Colon (tissue), 2 donors: ENCODE data around the gene ARHGAP4.

Source experiments
- FAIRE-seq: peaks from 2 replicates; lab custom pipeline; 2012; peaks lifted over from hg19 to GRCh38; lab: Jason Lieb, UNC
- donor health status: control.
- donor health status: control.

ARHGAP4 gene

DNA sequence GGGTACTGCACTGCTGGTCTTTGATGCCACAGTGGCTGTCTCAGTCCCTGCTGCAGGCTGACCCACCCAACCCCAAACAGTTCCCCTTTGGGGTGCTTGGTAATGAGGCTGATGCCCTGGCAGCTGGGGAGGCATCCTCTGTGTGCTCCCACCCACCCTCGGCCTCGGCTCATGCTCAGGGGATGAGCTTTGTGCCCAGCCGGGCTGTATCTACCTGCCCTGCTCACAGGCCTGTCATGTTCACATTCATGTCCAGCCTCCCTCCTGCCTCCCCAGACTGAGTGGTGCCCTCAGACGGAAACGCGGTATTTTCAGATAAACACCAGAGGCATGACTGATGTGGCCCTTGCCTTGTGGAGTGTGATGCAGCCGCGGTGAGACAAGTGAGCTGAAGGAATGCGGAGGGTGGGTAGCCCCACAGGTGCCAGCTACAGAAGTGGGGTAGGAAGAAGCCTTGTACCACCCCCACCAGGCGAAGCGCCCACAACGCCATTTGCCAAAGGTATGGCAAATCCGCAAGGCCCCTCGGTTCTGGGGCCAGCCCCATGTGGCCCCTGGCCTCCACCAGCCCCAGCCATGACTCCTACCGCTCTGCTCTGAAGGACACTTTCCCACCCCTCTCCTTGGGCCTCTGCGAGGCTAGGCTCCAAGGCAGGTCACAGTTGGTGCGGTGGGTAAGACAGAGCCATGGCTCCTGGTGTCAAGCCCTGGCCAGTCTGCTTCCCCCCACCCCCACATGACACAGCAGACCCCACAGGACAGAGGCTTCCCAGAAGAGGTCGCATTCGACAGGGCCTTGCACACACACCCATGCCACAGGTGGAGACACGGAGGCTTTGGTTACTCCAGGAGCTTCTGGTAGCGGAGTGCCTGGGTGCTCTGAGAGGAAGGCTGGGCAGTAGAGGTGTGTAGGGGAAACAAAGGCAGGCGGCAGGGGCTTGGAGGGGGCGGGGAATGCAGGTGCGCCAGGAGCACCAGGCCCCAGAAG is 20.2 kb upstream of the ARHGAP4 start:
- no peak for FAIRE-seq

DNA sequence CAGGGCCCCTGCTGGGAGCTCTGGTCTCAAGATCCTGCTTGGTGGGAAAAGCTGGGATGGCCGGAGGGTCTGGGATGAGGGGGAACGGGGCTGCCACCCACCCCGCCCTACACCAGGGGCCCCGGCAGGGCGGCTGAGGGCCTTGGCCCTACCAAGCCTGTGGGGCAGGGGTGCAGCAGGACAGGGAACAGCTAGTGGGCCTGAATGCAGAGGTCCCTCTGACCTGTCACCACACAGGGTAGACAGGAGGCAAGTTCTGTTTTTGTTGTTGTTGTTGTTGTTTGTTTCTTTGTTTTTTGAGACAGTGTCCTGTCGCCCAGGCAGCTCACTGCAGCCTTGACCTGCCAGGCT is 18.7 kb upstream of the ARHGAP4 start:
- no peak for FAIRE-seq

DNA sequence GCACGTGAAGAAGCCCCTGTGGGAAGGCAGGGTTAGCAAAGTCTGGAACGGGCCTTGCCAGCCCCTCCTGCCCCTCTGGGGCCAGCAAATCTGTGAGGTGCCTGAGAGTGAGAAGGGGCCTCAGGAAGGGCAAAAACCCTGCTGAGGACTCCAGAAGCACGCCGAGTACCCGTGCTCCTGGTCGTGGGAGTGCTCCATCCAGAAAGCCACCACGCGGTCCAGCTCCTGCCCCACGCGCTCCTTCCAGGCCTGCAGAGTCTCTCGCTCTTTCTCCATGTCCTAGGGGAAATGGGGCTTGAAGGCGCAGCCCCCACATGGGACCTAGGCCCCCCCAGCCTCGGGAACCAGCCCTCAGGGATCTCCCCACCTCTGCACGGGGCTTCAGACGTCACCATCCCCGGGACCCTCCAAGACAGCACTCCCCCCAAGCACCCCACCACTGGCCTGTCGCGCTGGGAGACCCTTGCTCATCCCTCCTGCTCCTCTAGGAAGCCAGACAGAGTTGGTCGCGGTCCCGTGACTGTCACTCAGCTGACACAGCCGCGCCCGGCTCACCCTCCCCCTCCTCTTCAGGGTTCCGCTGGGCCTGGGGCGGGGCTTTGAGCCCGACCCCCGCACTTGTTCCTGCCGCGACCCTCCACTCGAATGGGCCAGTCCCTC is 18.2 kb upstream of the ARHGAP4 start, which contains the start of gene RENBP:
RENBP (minus strand) TSS at position 504 of the 660 bp plus-strand sequence; CDS start at position 471, 33 bp downstream.
- no peak for FAIRE-seq

DNA sequence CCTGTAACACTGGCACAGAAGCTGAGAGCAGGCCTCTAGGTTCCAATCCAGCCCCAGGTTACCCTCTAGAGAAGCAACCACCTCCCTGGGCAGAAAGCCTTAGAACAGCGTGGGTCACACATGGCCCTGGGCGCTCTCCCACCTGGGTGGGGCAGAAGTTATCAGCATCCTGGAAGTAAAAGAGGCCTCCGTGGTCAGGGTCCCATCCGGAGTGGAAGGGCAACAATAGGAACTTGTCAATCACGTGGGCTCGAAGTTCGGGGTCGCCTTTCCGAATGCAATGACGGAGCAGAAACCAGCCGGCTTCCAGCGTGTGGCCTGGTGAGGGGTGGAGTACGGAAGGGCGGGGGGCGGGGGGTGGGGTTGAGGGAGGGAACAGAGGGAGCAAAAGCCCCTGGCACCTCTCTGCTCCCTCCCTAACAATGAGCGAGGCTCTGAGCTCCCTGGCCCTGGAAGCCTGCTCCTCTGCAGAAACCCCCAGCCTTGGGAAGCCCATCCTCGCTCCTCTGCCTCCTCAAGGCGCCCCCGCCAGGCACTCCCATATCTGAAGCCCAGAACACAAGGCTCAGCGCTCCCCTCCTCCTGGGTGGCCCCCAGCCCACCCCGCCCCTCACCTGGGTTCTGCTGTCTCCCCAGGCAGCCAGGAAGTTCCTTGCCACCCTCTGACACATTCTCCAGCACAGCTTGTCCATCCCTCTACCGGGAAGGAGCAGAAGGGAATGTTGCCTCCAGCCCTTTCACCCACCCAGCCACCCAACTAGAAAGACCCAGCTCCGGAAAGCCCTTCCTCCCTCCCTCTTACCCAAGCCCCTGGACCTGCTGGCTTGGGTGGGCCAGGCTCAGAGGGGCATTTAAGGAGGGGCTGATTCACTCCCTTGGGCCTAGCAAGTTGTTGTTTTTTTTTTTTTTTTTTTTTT is 15.5 kb upstream of the ARHGAP4 start:
- no peak for FAIRE-seq

DNA sequence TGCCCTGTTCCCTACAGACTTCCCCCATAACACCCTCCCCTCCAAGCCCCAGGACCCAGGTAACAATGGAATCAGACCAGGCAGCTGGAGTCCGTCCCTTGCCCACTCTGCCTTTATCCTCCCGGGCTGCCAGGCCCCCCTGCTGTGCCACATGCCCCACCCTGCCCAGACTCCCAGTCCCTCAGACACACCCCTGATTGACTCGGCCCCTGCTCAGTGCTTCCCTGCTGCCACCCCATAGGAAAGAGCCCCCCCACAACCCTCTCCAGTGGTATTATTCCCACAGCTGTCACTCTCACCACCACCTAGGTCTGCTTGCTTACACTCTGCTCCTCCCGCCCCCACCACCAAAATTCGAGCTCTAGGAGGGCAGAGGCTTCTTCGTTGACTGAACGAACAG is 13.5 kb upstream of the ARHGAP4 start:
- FAIRE-seq: no peak

DNA sequence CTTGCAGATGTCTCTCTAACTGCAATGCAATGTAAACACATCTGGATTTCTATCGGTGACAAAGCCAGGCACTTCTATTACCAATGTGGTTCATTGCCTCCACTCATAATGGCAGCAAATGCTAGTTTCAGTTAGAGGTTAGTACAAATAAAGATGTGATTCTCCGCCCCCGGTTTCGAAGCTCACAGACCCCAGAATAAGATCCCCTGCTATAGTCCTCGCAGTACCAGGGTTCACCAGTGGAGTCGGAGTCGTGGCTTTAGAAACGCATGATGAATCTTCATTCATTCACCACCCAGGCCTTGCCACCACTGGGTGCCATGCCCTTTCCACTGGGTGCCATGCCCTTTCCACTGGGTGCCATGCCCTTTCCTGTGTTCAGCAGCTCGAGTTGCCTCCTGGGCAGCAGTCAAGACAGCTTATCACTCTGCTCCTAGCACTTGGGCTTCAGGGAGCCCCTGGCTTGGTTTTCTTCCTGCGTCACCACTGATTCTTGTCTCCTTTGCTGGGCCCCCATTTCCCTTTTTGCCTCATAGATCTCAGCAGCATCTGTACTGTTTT is 12.2 kb upstream of the ARHGAP4 start:
- no peak for FAIRE-seq

DNA sequence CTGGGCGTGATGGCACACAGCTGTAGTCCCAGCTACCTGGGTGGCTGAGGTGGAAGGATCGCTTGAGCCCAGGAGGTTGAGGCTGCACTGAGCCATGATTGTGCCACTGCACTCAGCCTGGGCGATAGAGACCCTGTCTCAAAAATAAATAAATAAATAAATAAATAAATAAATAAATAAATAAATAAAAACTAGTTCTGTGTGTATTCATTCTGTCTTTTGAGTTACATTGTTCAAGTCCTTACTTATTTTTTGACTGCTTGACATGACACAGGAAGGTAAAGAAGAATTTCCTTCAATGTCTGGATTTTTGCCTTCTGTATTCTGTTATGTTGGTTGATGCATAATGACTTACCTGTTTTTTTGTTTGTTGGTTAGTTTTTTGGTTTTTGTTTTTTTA is 11.0 kb upstream of the ARHGAP4 start:
- FAIRE-seq: peak; percentile 83

DNA sequence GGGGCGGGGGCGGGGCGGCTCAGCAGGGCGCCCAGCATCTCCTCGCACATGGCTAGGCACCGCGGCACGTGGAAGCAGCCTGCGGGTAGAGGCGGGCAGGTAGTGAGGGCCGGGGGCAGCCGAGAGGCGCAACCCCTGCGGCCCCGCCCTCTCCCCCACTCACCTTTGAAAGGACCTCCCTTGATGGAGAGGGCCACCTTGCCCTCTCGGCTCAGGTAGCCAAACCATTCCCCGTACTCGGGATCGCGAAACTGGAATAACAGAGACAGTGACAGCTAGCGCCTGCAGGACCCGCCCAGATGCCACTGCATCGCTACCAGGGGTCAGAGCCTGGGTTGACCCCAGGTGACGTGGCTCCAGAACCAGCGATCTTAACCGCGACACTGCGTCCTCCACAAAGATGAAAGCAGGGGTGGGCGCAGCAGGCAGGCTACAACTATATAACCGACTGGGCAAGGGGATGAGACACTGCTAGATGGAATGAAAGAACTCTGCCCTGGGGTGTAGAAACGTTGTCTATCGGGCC is 9.3 kb upstream of the ARHGAP4 start:
- no peak for FAIRE-seq

DNA sequence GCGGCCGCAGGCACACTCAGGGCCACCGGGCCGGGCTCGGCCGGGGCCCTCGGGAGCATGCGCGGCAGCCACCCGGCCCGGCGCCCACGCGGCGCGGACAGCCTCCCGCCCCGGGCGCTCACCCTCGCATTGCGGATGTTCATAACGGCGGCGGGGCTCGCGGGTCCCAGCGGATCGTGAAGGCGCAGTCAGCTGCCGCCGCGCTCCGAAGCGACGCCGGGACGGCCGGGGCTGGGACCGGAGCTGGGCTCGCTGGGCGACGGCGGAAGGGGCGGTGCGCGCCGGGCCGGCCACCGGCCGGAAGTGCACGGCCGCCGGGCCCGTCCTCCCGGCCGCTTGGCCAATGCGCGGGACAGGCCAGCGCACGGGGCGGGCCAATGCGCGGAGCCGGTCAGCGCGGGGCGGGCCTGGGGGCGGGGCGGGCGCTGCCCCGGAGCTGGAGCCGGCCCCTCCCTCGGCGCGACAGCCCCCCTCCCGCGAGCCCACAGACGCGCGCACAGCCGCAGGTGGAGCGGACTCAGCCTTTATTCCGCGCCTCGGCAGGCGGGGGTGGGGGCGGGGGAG is 8.8 kb upstream of the ARHGAP4 start, which contains the start of gene NAA10:
NAA10 (minus strand) TSS at position 276 of the 564 bp plus-strand sequence; CDS start at position 143, 133 bp downstream.
- FAIRE-seq: no peak

DNA sequence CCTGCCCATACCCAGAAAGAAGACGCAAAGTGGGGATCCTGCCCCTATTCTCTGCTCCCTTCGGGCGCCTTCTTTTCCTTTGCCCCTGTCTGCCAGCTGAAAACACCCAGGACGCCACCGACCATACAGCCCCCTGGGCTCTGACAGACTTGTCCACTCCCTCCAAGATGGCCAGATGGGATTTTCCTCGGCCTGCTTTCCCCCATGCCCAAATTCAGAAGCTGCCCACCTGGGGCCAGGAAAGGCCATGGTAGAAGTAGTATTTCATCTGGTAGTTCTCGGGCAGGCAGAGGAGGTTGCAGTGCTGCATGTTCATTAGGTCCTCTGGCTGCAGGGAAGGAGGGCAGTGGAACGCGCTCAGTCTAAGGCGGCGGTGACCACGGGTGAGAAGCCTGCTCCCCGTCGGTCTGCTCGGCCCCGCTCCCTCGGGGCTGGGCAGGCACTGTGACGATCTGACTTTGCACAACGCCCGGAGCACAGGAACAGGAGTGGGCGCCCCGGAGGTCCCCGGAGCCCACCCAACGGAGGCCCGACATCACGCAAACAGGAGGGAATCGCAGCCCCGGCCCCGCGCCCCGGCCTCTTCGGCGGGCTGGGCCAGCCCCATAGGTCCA is 8.2 kb upstream of the ARHGAP4 start:
- no peak for FAIRE-seq

DNA sequence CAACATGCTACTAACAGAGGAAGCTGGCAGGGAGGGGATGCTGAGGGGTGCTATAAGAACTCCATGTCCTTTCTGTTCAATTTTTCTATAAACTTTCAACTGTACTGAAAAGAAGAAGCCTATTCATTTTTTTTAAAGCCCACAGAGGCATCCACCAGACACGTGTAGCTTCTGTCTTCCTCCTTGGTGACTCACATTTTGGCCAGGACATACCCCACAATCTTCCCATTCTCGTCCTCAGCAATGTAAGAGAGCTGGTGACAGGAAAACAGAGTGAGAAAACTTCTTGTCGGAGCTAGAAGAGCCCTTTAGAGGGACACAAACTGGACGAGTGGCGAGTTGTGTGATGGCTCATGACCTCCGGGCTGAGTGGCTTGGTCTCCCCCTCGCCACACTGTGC is 7.7 kb upstream of the ARHGAP4 start:
- FAIRE-seq: no peak

DNA sequence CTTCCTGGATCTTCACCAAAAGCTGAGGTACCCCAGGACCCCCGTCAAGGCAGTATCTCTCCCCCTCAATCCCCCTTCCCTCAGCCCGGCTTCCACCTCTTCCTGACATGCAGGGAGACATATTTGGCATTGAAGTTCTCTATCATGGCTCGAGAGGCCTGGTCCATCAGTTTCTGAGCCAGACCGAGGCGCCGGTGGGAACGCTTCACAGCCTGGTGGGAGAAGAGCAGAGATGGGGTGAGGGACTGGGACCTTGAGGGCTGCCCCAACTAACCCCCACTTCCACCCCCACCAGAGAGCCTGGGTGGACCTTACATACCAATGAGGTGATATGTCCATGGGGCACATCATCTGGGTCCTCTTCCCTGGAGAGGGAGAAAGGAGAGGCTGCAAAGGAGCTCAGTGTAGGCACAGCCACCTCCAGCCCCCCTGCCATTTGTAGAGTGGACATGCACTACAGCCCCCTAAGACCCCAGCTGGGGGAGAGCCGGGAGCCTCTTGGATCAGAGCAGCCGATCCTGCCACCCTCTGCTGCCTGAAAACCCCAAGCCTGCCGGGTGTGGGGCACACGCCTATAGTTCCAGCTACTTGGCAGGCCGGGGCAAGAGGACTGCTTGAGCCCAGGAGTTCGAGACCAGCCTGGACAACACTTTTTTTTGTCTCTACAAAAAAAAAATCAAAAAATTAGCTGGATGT is 6.3 kb upstream of the ARHGAP4 start:
- FAIRE-seq: no peak

DNA sequence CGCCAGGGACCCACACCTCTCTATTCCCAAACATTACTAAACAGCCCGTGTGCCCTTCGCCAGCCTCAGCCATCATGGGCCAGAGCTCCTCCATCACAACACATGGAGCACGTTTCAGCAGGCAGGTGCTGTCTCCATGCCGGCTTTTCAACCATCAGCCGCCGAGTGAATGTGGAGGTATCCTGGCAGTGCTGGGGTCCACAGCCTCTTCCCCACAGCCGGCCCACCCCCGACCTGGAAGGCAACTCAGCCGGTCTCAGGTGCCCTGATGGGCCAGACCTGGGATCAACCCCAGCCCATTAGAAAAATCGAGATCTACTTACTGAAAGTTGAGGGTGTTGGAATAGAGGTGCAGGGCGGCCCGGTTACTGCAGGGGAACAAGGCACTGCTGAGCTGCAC is 5.7 kb upstream of the ARHGAP4 start:
- FAIRE-seq: no peak

DNA sequence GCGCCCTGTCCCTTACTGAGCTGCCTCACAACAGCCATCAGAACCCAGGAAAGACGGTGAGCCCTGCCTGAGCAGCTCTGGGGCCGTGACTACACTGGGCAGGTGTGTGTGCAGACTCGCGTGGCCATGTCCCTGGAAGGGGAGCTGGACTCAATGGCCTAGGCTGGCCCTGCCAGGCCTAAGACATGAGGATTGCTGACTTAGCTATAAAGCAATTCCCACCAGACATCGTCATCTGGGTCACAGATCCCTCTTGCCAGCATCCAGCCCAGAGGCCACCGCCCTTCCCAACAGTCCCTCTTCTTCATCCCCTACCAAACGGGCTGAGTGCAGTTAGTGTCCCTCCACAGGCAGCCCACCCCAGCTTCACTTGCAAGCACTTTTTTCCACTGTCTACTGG is 5.1 kb upstream of the ARHGAP4 start:
- no peak for FAIRE-seq

DNA sequence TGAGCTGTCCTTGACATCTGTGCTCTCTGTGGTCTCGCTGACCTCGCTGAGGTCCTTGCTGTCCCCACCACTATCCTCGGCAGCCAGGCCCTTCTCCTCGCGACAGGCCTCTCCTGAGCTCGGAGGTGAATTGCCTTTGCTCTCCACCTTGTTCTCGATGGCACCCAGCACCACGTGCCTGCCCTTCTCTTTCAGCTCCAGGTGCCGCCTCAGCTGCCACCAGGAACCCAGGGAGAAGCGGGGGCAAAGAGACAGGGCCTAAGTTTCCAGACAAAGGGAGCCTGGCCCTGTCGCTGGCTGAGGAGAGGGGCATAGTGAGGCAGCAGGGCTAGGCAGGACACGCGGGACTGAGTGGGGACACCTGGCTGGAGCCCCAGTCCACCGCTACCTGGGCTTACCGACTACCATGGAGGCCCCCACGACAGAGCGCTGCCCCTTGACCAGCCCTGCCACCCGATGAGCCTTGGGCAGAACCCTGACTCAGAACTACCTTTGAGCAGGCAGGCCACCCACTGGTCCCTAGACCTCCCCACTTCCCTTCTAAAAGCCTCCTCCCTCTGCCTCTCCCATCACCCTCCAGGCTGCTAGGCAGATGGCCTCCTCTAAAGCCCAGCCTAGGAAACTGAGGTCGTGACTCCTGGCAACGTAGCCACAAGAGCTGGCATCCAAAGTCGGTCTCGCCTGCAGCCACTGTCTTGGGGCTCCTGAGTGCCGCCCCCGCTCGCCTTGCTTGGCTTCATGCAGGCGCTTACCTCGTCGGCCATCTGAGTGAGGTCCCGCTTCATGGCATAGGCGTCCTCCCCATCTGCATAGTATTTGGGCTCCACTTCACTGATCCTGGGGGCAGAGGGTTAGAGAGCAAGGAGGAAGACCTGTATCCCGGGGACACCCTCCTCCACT is 4.2 kb upstream of the ARHGAP4 start:
- FAIRE-seq: no peak

DNA sequence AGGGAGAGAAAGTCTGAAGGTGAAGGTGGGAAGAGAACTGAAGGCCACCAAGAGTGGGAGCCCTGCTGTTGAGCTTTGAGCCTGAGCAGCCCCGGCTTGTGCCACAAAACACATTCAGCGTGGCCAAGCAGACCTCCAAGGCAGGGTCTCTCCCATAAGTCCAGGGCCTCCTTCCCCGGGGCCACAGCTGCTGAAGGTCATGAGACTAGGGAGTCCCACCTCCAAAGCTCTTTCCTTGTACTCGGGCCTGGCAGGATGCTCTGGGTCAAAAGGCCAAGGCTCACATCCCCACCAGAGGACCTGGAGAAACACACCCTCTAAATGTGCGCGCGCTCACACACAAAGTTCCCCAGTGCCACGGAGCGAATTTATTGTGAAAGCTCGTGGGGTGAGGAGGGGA is 3.5 kb upstream of the ARHGAP4 start:
- no peak for FAIRE-seq

DNA sequence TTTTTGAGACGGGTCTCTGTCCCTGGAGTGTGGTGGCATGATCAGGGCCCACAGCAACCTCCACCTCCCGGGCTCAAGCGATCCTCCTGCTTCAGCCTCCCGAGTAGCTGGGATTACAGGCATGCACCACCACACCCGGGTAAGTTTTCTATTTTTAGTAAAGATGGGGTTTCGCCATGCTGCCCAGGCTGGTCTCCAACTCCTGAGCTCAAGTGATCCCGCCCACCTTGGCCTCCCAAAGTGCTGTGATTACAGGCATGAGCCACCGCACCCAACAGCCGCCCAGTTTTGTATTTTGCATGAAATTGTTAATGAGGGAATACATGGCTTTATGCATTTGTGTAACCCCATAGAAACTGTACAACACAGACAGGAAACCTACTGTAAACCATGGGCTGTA is 2.8 kb upstream of the ARHGAP4 start:
- no peak for FAIRE-seq

DNA sequence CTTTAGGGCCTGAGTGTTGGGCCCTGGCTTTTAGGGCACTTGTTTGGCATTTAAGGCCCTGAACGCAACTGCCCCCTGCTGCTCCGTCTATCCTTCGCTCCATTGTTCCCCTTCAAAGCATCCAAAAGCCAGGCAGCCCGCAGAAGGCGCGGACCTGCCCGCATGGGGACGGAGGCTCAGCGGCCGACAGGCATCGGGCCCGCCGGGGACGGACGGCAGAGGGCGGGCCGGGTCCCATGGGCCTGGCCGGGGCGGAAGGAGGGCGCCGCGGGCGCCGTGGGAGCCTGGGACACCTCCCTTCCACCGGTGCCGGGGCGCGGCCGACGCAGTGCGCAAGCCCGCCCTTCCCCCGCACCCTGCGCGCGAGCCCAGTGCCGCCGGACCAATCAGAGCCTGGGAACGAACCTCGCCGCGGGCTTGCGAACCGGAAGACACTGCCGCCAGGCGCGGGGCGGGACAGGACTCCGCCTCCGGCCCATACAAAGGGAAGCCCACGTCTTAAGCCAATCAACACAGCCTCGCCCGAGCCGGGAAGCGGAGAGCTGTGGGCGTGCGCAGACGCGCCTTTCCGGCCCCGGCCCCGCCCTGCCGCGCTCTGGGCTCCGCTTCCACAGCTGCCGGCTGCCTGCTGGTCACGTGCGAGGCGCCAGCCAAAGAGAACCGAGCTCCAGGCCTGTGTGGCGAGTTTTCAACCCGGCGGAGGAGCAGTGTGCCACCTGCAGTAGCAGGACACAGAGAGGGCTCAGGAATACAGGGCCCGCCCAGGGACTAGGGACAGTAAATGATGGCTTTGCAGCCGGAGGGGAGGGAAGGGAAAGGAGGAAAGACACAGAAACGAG is 2.1 kb upstream of the ARHGAP4 start:
- FAIRE-seq: peak; percentile 97

DNA sequence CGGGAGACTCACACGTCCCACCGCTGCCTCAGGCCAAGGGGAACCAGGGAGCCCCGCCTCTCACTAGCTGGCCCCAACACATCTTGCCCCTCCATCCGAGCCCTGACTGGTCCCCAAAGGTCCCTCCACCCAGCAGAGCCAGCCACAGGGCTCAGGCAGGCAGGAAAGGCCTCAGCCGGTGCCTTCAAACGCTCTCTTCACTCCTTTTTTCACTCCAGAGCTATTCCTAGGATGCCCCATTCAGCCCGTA is 1.5 kb upstream of the ARHGAP4 start:
- no peak for FAIRE-seq
